Measurements from ENCODE around the gene SRPK1.

Gene SRPK1

GRCh38 chr6:35897036-35897435 is 23.9 kb downstream of the SRPK1 start:
- peaks cover 2 to 20% of the 10 kb centered on the region in 2 donors for H3K9me3 ChIP-seq (replicated peaks in 1 of 2; ENCODE audit: control insufficient read depth in 2 of 2, insufficient read depth in 1 of 2, low read depth in 1 of 2, low read length in 2 of 2)
- no peak overlapping the region for H2BK120ac ChIP-seq (ENCODE audit: low read depth, low read length)
- no peak overlapping the region for H2BK15ac ChIP-seq (ENCODE audit: low read length)
- peaks cover 0 to 5% of the 10 kb centered on the region in 2 donors for H3K4me1 ChIP-seq (ENCODE audit: control insufficient read depth in 2 of 2, insufficient read depth in 1 of 2, low read depth in 1 of 2, low read length in 2 of 2)
- H2AFZ ChIP-seq (ENCODE audit: low read length), result no peak overlapping the region
- H3K27me3 ChIP-seq (ENCODE audit: control insufficient read depth in 3 of 3, insufficient read depth in 3 of 3, low read depth in 1 of 3, low read length in 3 of 3), result no peaks in the 10 kb centered on the region
- H3K4me2 ChIP-seq (ENCODE audit: insufficient read depth, low read length, poor library complexity, severe bottlenecking), result no peak overlapping the region
- H3K9ac ChIP-seq (ENCODE audit: low read depth, low read length, poor library complexity), result no peak overlapping the region
- H3K79me1 ChIP-seq (ENCODE audit: low read depth, low read length), result peaks cover 2% of the 10 kb centered on the region
- no peak overlapping the region for H3K18ac ChIP-seq (ENCODE audit: low read length)
- no peak overlapping the region for H2BK5ac ChIP-seq (ENCODE audit: low read length)
- DNase-seq (ENCODE audit: low spot score), result no peak
- H2BK12ac ChIP-seq (ENCODE audit: low read length), result no peak overlapping the region
- no CpG with 5 or more reads among the region's 3 CpGs for WGBS, 2 donors (ENCODE audit: extremely low coverage in 2 of 2, insufficient read length in 2 of 2, insufficient replicate concordance in 1 of 2)
- H3K27ac ChIP-seq (replicated peaks; ENCODE audit: low read length), result no peak overlapping the region
- H2AK5ac ChIP-seq (ENCODE audit: low read depth, low read length), result no peak overlapping the region
- H4K8ac ChIP-seq (ENCODE audit: low read depth, low read length), result no peak overlapping the region
- peaks cover 4 to 59% of the 10 kb centered on the region in 2 donors for H3K36me3 ChIP-seq (replicated peaks in 1 of 2; ENCODE audit: control insufficient read depth in 2 of 2, insufficient read depth in 2 of 2, low read length in 2 of 2)
- H3K4me3 ChIP-seq (ENCODE audit: low read length in 2 of 2), result no peak overlapping the region
- H3K23ac ChIP-seq (ENCODE audit: low read depth, low read length, poor library complexity), result no peak overlapping the region
- no peak overlapping the region for H3K14ac ChIP-seq (ENCODE audit: low read length)
- H3K4ac ChIP-seq (ENCODE audit: low read length), result no peak overlapping the region
- H4K91ac ChIP-seq (ENCODE audit: low read depth, low read length, poor library complexity), result no peak overlapping the region

- no peak overlapping the region for H2BK15ac ChIP-seq (ENCODE audit: low read length)
- H3K4me1 ChIP-seq (ENCODE audit: control insufficient read depth in 2 of 2, insufficient read depth in 1 of 2, low read depth in 1 of 2, low read length in 2 of 2), result peaks cover 0 to 5% of the 10 kb centered on the region in 2 donors
- no peak overlapping the region for H2AK5ac ChIP-seq (ENCODE audit: low read depth, low read length)
- no peak for DNase-seq (ENCODE audit: low spot score)
- H3K27ac ChIP-seq (replicated peaks; ENCODE audit: low read length), result no peak overlapping the region
- no peak overlapping the region for H3K4me3 ChIP-seq (ENCODE audit: low read length in 2 of 2)
- H3K27me3 ChIP-seq (ENCODE audit: control insufficient read depth in 3 of 3, insufficient read depth in 3 of 3, low read depth in 1 of 3, low read length in 3 of 3), result no peaks in the 10 kb centered on the region
- no peak overlapping the region for H3K23ac ChIP-seq (ENCODE audit: low read depth, low read length, poor library complexity)
- WGBS, 2 donors (ENCODE audit: extremely low coverage in 2 of 2, insufficient read length in 2 of 2, insufficient replicate concordance in 1 of 2), result no CpG with 5 or more reads among the region's 1 CpG
- H3K4me2 ChIP-seq (ENCODE audit: insufficient read depth, low read length, poor library complexity, severe bottlenecking), result no peak overlapping the region
- H2BK5ac ChIP-seq (ENCODE audit: low read length), result no peak overlapping the region
- H2AFZ ChIP-seq (ENCODE audit: low read length), result no peak overlapping the region
- H3K14ac ChIP-seq (ENCODE audit: low read length), result no peak overlapping the region
- H4K91ac ChIP-seq (ENCODE audit: low read depth, low read length, poor library complexity), result no peak overlapping the region
- peaks cover 2 to 18% of the 10 kb centered on the region in 2 donors for H3K9me3 ChIP-seq (replicated peaks in 1 of 2; ENCODE audit: control insufficient read depth in 2 of 2, insufficient read depth in 1 of 2, low read depth in 1 of 2, low read length in 2 of 2)
- peaks cover 2% of the 10 kb centered on the region for H3K79me1 ChIP-seq (ENCODE audit: low read depth, low read length)
- no peak overlapping the region for H2BK12ac ChIP-seq (ENCODE audit: low read length)
- H3K9ac ChIP-seq (ENCODE audit: low read depth, low read length, poor library complexity), result no peak overlapping the region
- H3K4ac ChIP-seq (ENCODE audit: low read length), result no peak overlapping the region
- no peak overlapping the region for H2BK120ac ChIP-seq (ENCODE audit: low read depth, low read length)
- H4K8ac ChIP-seq (ENCODE audit: low read depth, low read length), result no peak overlapping the region
- H3K36me3 ChIP-seq (replicated peaks in 1 of 2; ENCODE audit: control insufficient read depth in 2 of 2, insufficient read depth in 2 of 2, low read length in 2 of 2), result peaks cover 4 to 54% of the 10 kb centered on the region in 2 donors
- H3K18ac ChIP-seq (ENCODE audit: low read length), result no peak overlapping the region
Observed at GRCh38 chr6:35896228-35896627, 24.7 kb downstream of the SRPK1 start.

GRCh38 chr6:35895560-35895959 is 25.3 kb downstream of the SRPK1 start:
- Histone ChIP-seq H3K18ac (ENCODE audit: low read length) (no peak overlapping the region), H3K79me1 (ENCODE audit: low read depth, low read length) (peaks cover 2% of the 10 kb centered on the region), H3K27me3 (ENCODE audit: control insufficient read depth in 3 of 3, insufficient read depth in 3 of 3, low read depth in 1 of 3, low read length in 3 of 3) (no peaks in the 10 kb centered on the region), H3K4ac (ENCODE audit: low read length) (no peak overlapping the region), H4K8ac (ENCODE audit: low read depth, low read length) (no peak overlapping the region), H2BK5ac (ENCODE audit: low read length) (no peak overlapping the region), H4K91ac (ENCODE audit: low read depth, low read length, poor library complexity) (no peak overlapping the region), H3K9ac (ENCODE audit: low read depth, low read length, poor library complexity) (no peak overlapping the region), H2AK5ac (ENCODE audit: low read depth, low read length) (no peak overlapping the region), H3K4me1 (ENCODE audit: control insufficient read depth in 2 of 2, insufficient read depth in 1 of 2, low read depth in 1 of 2, low read length in 2 of 2) (peaks cover 0 to 5% of the 10 kb centered on the region in 2 donors), H2AFZ (ENCODE audit: low read length) (no peak overlapping the region), H3K14ac (ENCODE audit: low read length) (no peak overlapping the region), H2BK12ac (ENCODE audit: low read length) (no peak overlapping the region), H3K4me2 (ENCODE audit: insufficient read depth, low read length, poor library complexity, severe bottlenecking) (no peak overlapping the region), H2BK120ac (ENCODE audit: low read depth, low read length) (no peak overlapping the region), H3K23ac (ENCODE audit: low read depth, low read length, poor library complexity) (no peak overlapping the region), H2BK15ac (ENCODE audit: low read length) (no peak overlapping the region), H3K27ac (replicated peaks; ENCODE audit: low read length) (no peak overlapping the region), H3K9me3 (replicated peaks in 1 of 2; ENCODE audit: control insufficient read depth in 2 of 2, insufficient read depth in 1 of 2, low read depth in 1 of 2, low read length in 2 of 2) (peaks cover 2 to 16% of the 10 kb centered on the region in 2 donors), H3K36me3 (replicated peaks in 1 of 2; ENCODE audit: control insufficient read depth in 2 of 2, insufficient read depth in 2 of 2, low read length in 2 of 2) (peaks cover 4 to 54% of the 10 kb centered on the region in 2 donors), H3K4me3 (ENCODE audit: low read length in 2 of 2) (no peak overlapping the region)
- no peak for DNase-seq (ENCODE audit: low spot score)
- WGBS, 2 donors (ENCODE audit: extremely low coverage in 2 of 2, insufficient read length in 2 of 2, insufficient replicate concordance in 1 of 2), result no CpG with 5 or more reads among the region's 3 CpGs

GRCh38 chr6:35894776-35895175 is 26.1 kb downstream of the SRPK1 start:
- WGBS, 2 donors (ENCODE audit: extremely low coverage in 2 of 2, insufficient read length in 2 of 2, insufficient replicate concordance in 1 of 2), result no CpG with 5 or more reads among the region's 2 CpGs
- Histone ChIP-seq H3K4me2 (ENCODE audit: insufficient read depth, low read length, poor library complexity, severe bottlenecking) (no peak overlapping the region), H3K9ac (ENCODE audit: low read depth, low read length, poor library complexity) (no peak overlapping the region), H4K91ac (ENCODE audit: low read depth, low read length, poor library complexity) (no peak overlapping the region), H3K14ac (ENCODE audit: low read length) (no peak overlapping the region), H3K23ac (ENCODE audit: low read depth, low read length, poor library complexity) (no peak overlapping the region), H2AFZ (ENCODE audit: low read length) (no peak overlapping the region), H2BK120ac (ENCODE audit: low read depth, low read length) (no peak overlapping the region), H3K36me3 (replicated peaks in 1 of 2; ENCODE audit: control insufficient read depth in 2 of 2, insufficient read depth in 2 of 2, low read length in 2 of 2) (peaks cover 4 to 53% of the 10 kb centered on the region in 2 donors), H3K9me3 (replicated peaks in 1 of 2; ENCODE audit: control insufficient read depth in 2 of 2, insufficient read depth in 1 of 2, low read depth in 1 of 2, low read length in 2 of 2) (peaks cover 2 to 11% of the 10 kb centered on the region in 2 donors), H3K4me1 (ENCODE audit: control insufficient read depth in 2 of 2, insufficient read depth in 1 of 2, low read depth in 1 of 2, low read length in 2 of 2) (peaks cover 0 to 5% of the 10 kb centered on the region in 2 donors), H3K79me1 (ENCODE audit: low read depth, low read length) (peaks cover 2% of the 10 kb centered on the region), H3K18ac (ENCODE audit: low read length) (no peak overlapping the region), H3K27me3 (ENCODE audit: control insufficient read depth in 3 of 3, insufficient read depth in 3 of 3, low read depth in 1 of 3, low read length in 3 of 3) (no peaks in the 10 kb centered on the region), H3K27ac (replicated peaks; ENCODE audit: low read length) (no peak overlapping the region), H2BK12ac (ENCODE audit: low read length) (no peak overlapping the region), H3K4ac (ENCODE audit: low read length) (no peak overlapping the region), H2BK15ac (ENCODE audit: low read length) (no peak overlapping the region), H2AK5ac (ENCODE audit: low read depth, low read length) (no peak overlapping the region), H3K4me3 (ENCODE audit: low read length in 2 of 2) (no peak overlapping the region), H4K8ac (ENCODE audit: low read depth, low read length) (no peak overlapping the region), H2BK5ac (ENCODE audit: low read length) (no peak overlapping the region)
- no peak for DNase-seq (ENCODE audit: low spot score)

Data from neuronal stem cell (in vitro differentiated cells).